ENCODE data around the gene LGALS4.

The LGALS4 gene

GRCh38 chr19:38844093-38844686 is 31.4 kb upstream of the LGALS4 start:
- no peak for DNase-seq
- in situ Hi-C loops (cut with MboI; ENCODE audit: low pct_unique_long_range_greater_than_20kb, low sequenced_read_pairs): no loop called here

GRCh38 chr19:38843175-38843758 is 30.5 kb upstream of the LGALS4 start:
- in situ Hi-C loops (cut with MboI; ENCODE audit: low pct_unique_long_range_greater_than_20kb, low sequenced_read_pairs): no loop called here
- DNase-seq: no peak

- in situ Hi-C loops (cut with MboI; ENCODE audit: low pct_unique_long_range_greater_than_20kb, low sequenced_read_pairs): no loop called here
- no peak for DNase-seq
Observed at GRCh38 chr19:38842439-38843174, 29.9 kb upstream of the LGALS4 start.

GRCh38 chr19:38841787-38842438 is 29.2 kb upstream of the LGALS4 start:
- in situ Hi-C loops (cut with MboI; ENCODE audit: low pct_unique_long_range_greater_than_20kb, low sequenced_read_pairs): no loop called here
- no peak for DNase-seq

GRCh38 chr19:38841180-38841766 is 28.5 kb upstream of the LGALS4 start:
- no peak for DNase-seq
- in situ Hi-C loops (cut with MboI; ENCODE audit: low pct_unique_long_range_greater_than_20kb, low sequenced_read_pairs): no loop called here

GRCh38 chr19:38840583-38840968 is 27.8 kb upstream of the LGALS4 start:
- in situ Hi-C loops (cut with MboI; ENCODE audit: low pct_unique_long_range_greater_than_20kb, low sequenced_read_pairs): no loop called here
- DNase-seq: no peak

GRCh38 chr19:38839816-38840582 is 27.3 kb upstream of the LGALS4 start:
- in situ Hi-C loops (cut with MboI; ENCODE audit: low pct_unique_long_range_greater_than_20kb, low sequenced_read_pairs): no loop called here
- no peak for DNase-seq

GRCh38 chr19:38838986-38839761 is 26.4 kb upstream of the LGALS4 start:
- no peak for DNase-seq
- in situ Hi-C loops (cut with MboI; ENCODE audit: low pct_unique_long_range_greater_than_20kb, low sequenced_read_pairs): no loop called here

GRCh38 chr19:38838208-38838985 is 25.7 kb upstream of the LGALS4 start:
- DNase-seq: no peak
- in situ Hi-C loops (cut with MboI; ENCODE audit: low pct_unique_long_range_greater_than_20kb, low sequenced_read_pairs): no loop called here

GRCh38 chr19:38837656-38838121 is 24.9 kb upstream of the LGALS4 start:
- in situ Hi-C loops (cut with MboI; ENCODE audit: low pct_unique_long_range_greater_than_20kb, low sequenced_read_pairs): no loop called here

GRCh38 chr19:38836983-38837626 is 24.4 kb upstream of the LGALS4 start:
- in situ Hi-C loops (cut with MboI; ENCODE audit: low pct_unique_long_range_greater_than_20kb, low sequenced_read_pairs): no loop called here
- no peak for DNase-seq

More at GRCh38 chr19:38837656-38838121, 24.9 kb upstream of the LGALS4 start:
- no peak for DNase-seq

GRCh38 chr19:38836159-38836982 is 23.6 kb upstream of the LGALS4 start:
- in situ Hi-C loops (cut with MboI; ENCODE audit: low pct_unique_long_range_greater_than_20kb, low sequenced_read_pairs): no loop called here
- DNase-seq: no peak

GRCh38 chr19:38834590-38834989 is 21.8 kb upstream of the LGALS4 start:
- in situ Hi-C loops (cut with MboI; ENCODE audit: low pct_unique_long_range_greater_than_20kb, low sequenced_read_pairs): no loop called here
- no peak for DNase-seq

GRCh38 chr19:38834104-38834490 is 21.4 kb upstream of the LGALS4 start:
- in situ Hi-C loops (cut with MboI; ENCODE audit: low pct_unique_long_range_greater_than_20kb, low sequenced_read_pairs): no loop called here
- DNase-seq: no peak

- DNase-seq: no peak
- in situ Hi-C loops (cut with MboI; ENCODE audit: low pct_unique_long_range_greater_than_20kb, low sequenced_read_pairs): no loop called here
Observed at GRCh38 chr19:38833092-38833425, 20.3 kb upstream of the LGALS4 start.

GRCh38 chr19:38831142-38831605 is 18.4 kb upstream of the LGALS4 start:
- DNase-seq: no peak
- in situ Hi-C loops (cut with MboI; ENCODE audit: low pct_unique_long_range_greater_than_20kb, low sequenced_read_pairs): no loop called here

All from KBM-7 (cell line).